Measurements from ENCODE around the gene PREX1.

GRCh38 chr20:48627737-48628128 lies 200.1 kb downstream of the PREX1 start:
- no peak for TF ChIP-seq CTCF (IDR thresholded peaks at IDR 0.05; ENCODE audit: insufficient read depth, low read length)
- no peak for TF ChIP-seq POLR2AphosphoS5 (IDR thresholded peaks at IDR 0.05; ENCODE audit: low read depth)

Measured in HL-60 (cell line).